ENCODE data around the gene SLC13A4.
"Not testable (repeated sequence)": the region's sequence is repeated elsewhere in the genome, so short reads cannot be mapped to it uniquely, and the experiment has no call there.

The SLC13A4 gene

GRCh38 chr7:135645296-135645904 lies 82.6 kb downstream of the SLC13A4 start:
- TF ChIP-seq, protein P1, sequence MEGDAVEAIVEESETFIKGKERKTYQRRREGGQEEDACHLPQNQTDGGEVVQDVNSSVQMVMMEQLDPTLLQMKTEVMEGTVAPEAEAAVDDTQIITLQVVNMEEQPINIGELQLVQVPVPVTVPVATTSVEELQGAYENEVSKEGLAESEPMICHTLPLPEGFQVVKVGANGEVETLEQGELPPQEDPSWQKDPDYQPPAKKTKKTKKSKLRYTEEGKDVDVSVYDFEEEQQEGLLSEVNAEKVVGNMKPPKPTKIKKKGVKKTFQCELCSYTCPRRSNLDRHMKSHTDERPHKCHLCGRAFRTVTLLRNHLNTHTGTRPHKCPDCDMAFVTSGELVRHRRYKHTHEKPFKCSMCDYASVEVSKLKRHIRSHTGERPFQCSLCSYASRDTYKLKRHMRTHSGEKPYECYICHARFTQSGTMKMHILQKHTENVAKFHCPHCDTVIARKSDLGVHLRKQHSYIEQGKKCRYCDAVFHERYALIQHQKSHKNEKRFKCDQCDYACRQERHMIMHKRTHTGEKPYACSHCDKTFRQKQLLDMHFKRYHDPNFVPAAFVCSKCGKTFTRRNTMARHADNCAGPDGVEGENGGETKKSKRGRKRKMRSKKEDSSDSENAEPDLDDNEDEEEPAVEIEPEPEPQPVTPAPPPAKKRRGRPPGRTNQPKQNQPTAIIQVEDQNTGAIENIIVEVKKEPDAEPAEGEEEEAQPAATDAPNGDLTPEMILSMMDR (IDR thresholded peaks at IDR 0.05; ENCODE audit: poor library complexity, severe bottlenecking): peak; percentile 85
- H3K36me3 ChIP-seq (ENCODE audit: low read depth): peaks cover 92% of the 10 kb centered on the region
- no peaks in the 10 kb centered on the region for H3K4me1 ChIP-seq (ENCODE audit: insufficient read depth, poor library complexity, severe bottlenecking)
- peak; percentile 61; the same call in 1 of the 3 replicates for ATAC-seq (ENCODE audit: low read depth)
- H3K9me3 ChIP-seq (ENCODE audit: severe bottlenecking): no peaks in the 10 kb centered on the region
- DNase-seq (ENCODE audit: low spot score): no peak
- no peaks in the 10 kb centered on the region for H3K27me3 ChIP-seq (ENCODE audit: insufficient read depth, poor library complexity, severe bottlenecking)
- H3K27ac ChIP-seq (ENCODE audit: poor library complexity, severe bottlenecking): no peak overlapping the region
- no peak overlapping the region for H3K4me3 ChIP-seq (ENCODE audit: severe bottlenecking)

- H3K27me3 ChIP-seq (ENCODE audit: insufficient read depth, poor library complexity, severe bottlenecking): no peaks in the 10 kb centered on the region
- H3K27ac ChIP-seq (ENCODE audit: poor library complexity, severe bottlenecking): no peak overlapping the region
- TF ChIP-seq, protein P1 (IDR thresholded peaks at IDR 0.05; ENCODE audit: poor library complexity, severe bottlenecking): no peak
- no peak for DNase-seq (ENCODE audit: low spot score)
- peaks cover 98% of the 10 kb centered on the region for H3K36me3 ChIP-seq (ENCODE audit: low read depth)
- H3K9me3 ChIP-seq (ENCODE audit: severe bottlenecking): no peaks in the 10 kb centered on the region
- no peaks in the 10 kb centered on the region for H3K4me1 ChIP-seq (ENCODE audit: insufficient read depth, poor library complexity, severe bottlenecking)
- ATAC-seq (ENCODE audit: low read depth): no peak
- H3K4me3 ChIP-seq (ENCODE audit: severe bottlenecking): no peak overlapping the region
Measured at GRCh38 chr7:135644729-135645128, 83.3 kb downstream of the SLC13A4 start.

DNA sequence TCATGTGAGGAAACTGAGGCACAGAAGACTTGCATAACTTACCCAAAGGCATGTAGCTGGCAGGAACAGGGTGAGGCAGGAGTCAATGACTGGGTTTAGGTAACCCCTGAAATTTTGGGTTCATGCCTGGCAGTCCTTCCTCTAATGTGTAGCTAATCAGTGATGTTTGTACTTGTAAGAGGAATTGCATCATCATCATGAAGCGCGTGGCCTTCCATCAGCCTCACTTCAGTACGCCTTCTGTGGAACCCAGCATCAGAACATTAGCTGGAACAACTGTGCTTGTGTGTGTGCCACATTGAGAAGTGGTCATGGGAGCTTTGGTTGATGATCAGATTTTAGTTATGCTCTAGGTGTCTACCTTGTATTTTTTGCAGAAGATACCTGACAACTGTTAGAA lies 83.8 kb downstream of the SLC13A4 start:
- Histone ChIP-seq H3K4me1 (ENCODE audit: insufficient read depth, poor library complexity, severe bottlenecking) (no peaks in the 10 kb centered on the region), H3K27me3 (ENCODE audit: insufficient read depth, poor library complexity, severe bottlenecking) (no peaks in the 10 kb centered on the region), H3K36me3 (ENCODE audit: low read depth) (peaks cover 98% of the 10 kb centered on the region), H3K27ac (ENCODE audit: poor library complexity, severe bottlenecking) (no peak overlapping the region), H3K9me3 (ENCODE audit: severe bottlenecking) (no peaks in the 10 kb centered on the region), H3K4me3 (ENCODE audit: severe bottlenecking) (no peak overlapping the region)
- TF ChIP-seq, protein P1 (IDR thresholded peaks at IDR 0.05; ENCODE audit: poor library complexity, severe bottlenecking): no peak
- ATAC-seq (ENCODE audit: low read depth): no peak
- no peak for DNase-seq (ENCODE audit: low spot score)

DNA sequence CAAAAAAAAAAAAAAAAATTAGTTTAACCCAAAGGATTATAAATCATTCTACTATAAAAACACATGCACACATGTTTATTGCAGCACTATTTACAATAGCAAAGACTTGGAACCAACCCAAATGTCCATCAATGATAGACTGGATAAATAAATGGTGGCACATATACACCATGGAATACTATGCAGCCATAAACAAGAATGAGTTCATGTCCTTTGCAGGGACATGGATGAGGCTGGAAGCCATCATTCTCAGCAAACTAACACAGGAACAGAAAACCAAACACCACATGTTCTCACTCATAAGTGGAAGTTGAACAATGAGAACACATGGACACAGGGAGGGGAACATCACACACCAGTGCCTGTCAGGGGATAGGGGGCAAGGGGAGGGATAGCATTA lies 88.3 kb downstream of the SLC13A4 start:
- H3K36me3 ChIP-seq (ENCODE audit: low read depth): peaks cover 98% of the 10 kb centered on the region
- not testable (repeated sequence) for ATAC-seq (ENCODE audit: low read depth)

DNA sequence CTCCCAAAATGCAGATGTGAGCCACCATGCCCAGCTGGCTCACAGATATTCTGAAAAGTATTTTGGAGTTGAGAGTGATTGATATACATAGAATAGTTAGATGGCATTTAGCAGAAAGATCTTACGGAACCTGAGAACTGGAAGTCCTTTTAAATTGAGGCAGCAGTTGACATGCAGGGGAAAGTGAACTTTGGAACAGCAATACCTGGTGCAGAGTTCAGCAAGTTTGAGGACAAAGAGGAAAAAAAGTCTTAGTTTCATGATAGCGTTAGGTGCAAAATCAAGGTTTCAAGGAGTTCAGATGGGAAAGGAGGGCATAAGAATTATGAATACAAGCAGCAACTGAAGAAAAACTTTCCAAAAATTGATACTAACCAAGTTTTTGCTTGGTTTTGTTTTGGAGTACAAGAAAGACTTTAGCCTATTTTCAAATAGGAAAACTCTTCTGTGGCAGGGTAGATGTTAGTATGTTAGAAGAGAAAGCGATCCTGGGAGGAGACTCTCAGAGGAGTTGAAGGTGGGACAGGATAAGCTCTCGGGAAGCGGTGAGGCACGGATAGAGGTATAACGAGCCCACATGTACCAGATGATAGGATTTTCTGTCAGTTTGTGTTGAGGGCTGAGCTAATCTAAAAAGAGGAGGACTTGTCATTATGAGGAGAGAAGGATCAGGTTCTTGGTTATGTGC lies 93.7 kb downstream of the SLC13A4 start:
- no peak overlapping the region for H3K4me3 ChIP-seq (ENCODE audit: severe bottlenecking)
- TF ChIP-seq, protein P1 (IDR thresholded peaks at IDR 0.05; ENCODE audit: poor library complexity, severe bottlenecking): no peak
- no peaks in the 10 kb centered on the region for H3K4me1 ChIP-seq (ENCODE audit: insufficient read depth, poor library complexity, severe bottlenecking)
- H3K9me3 ChIP-seq (ENCODE audit: severe bottlenecking): no peaks in the 10 kb centered on the region
- H3K27ac ChIP-seq (ENCODE audit: poor library complexity, severe bottlenecking): no peak overlapping the region
- DNase-seq (ENCODE audit: low spot score): no peak
- H3K36me3 ChIP-seq (ENCODE audit: low read depth): peaks cover 96% of the 10 kb centered on the region
- H3K27me3 ChIP-seq (ENCODE audit: insufficient read depth, poor library complexity, severe bottlenecking): no peaks in the 10 kb centered on the region
- no peak for ATAC-seq (ENCODE audit: low read depth)

More for the DNA sequence above, 88.3 kb downstream of the SLC13A4 start:
- not testable (repeated sequence) for H3K4me1 ChIP-seq (ENCODE audit: insufficient read depth, poor library complexity, severe bottlenecking); H3K4me3 ChIP-seq (ENCODE audit: severe bottlenecking); DNase-seq (ENCODE audit: low spot score); H3K27ac ChIP-seq (ENCODE audit: poor library complexity, severe bottlenecking); H3K9me3 ChIP-seq (ENCODE audit: severe bottlenecking); H3K27me3 ChIP-seq (ENCODE audit: insufficient read depth, poor library complexity, severe bottlenecking)

Data from RWPE2 (cell line).